ENCODE results near the gene SMCP. TPM values are rescaled to one million over a fixed set of nuclear protein-coding genes. Genes with fewer than 3 reads are reported as not detected.
A peak's percentile ranks its signal among the peaks of the same experiment; 100 is the strongest.

Gene SMCP
- total and polyA plus RNA-seq, 2 of the 13 experiments (the other 11 are each of a cell fraction or from before 2014, with no cell fraction given): not detected

GRCh38 chr1:152876827-152877226 is 1.3 kb upstream of the SMCP start (continued):
- TF ChIP-seq ZHX1 (CRISPR knock-in tag; IDR thresholded peaks at IDR 0.05; ENCODE audit: low read depth): no peak
- TF ChIP-seq HNRNPUL1 (IDR thresholded peaks at IDR 0.05; ENCODE audit: low read depth, low read length): no peak
- no peak for TF ChIP-seq U2AF2 (IDR thresholded peaks at IDR 0.05; ENCODE audit: low read depth, low read length)
- TF ChIP-seq NKX3-1 (CRISPR knock-in tag; IDR thresholded peaks at IDR 0.05): no peak
- TF ChIP-seq NFIB (CRISPR knock-in tag; IDR thresholded peaks at IDR 0.05; ENCODE audit: borderline replicate concordance): no peak

GRCh38 chr1:152879559-152880198 is 1.6 kb downstream of the SMCP start:
- intact Hi-C loops (cut with micrococcal nuclease; ENCODE audit: unreplicated experiment) (no loop called here), in situ Hi-C loops (cut with HindIII; ENCODE audit: extremely low pct_ligation_motif_present, low pct_unique_long_range_greater_than_20kb) (loop anchor here (10.0 kb wide), 2 partner anchors 315 to 345 kb away; no protein-coding TSS in a partner anchor)
- ChIA-PET POLR2A (no interaction called here), CTCF (ENCODE audit: low intra/inter-chr PET ratio, low total read pairs) (no interaction called here)
- no peak overlapping the region for H3K4me3 ChIP-seq (replicated peaks in 1 of 3; ENCODE audit: insufficient read depth in 1 of 3, low read depth in 2 of 3, low read length in 3 of 3)
- H3K79me2 ChIP-seq (ENCODE audit: insufficient read depth, low read length): no peaks in the 10 kb centered on the region
- H3K9ac ChIP-seq (ENCODE audit: insufficient read depth, low read depth, low read length): no peak overlapping the region
- H3K4me1 ChIP-seq (ENCODE audit: insufficient read depth, low read length): peaks cover 6% of the 10 kb centered on the region
- peak; percentile 68 for TF ChIP-seq CEBPB (IDR thresholded peaks at IDR 0.05; ENCODE audit: borderline replicate concordance, low read depth, low read length)
- no peak for TF ChIP-seq ZNF644 (CRISPR knock-in tag; IDR thresholded peaks at IDR 0.05; ENCODE audit: low read depth)
- no peaks in the 10 kb centered on the region for H3K9me3 ChIP-seq (ENCODE audit: low read length)
- no peak for FAIRE-seq
- no peak overlapping the region for H3K27ac ChIP-seq (ENCODE audit: extremely low read length, insufficient read depth, low read length)
- H4K20me1 ChIP-seq (ENCODE audit: insufficient read depth, low read length): no peaks in the 10 kb centered on the region
- H3K36me3 ChIP-seq (replicated peaks in 1 of 2; ENCODE audit: control insufficient read depth in 1 of 2, insufficient read depth in 2 of 2, low read length in 2 of 2): no peaks in the 10 kb centered on the region
- no peak for ATAC-seq
- no peak for DNase-seq (ENCODE audit: low spot score)
- BruUV-seq (replicated peaks): no TSS peak
- no peak overlapping the region for H2AFZ ChIP-seq (ENCODE audit: low read length)
- H3K27me3 ChIP-seq (ENCODE audit: control insufficient read depth in 1 of 2, insufficient read depth in 2 of 2, low read length in 2 of 2): no peaks in the 10 kb centered on the region
- no peak overlapping the region for H3K4me2 ChIP-seq (ENCODE audit: low read depth, low read length)

All from HepG2 (cell line).